Measurements from ENCODE around the gene KCTD10. TPM values are rescaled to one million over a fixed set of nuclear protein-coding genes. Genes with fewer than 3 reads are reported as not detected.
A peak's percentile ranks its signal among the peaks of the same experiment; 100 is the strongest.

KCTD10 gene
- polyA plus RNA-seq, 1 donor (not counting 4 experiments of a cell fraction or from before 2014, with no cell fraction given) = 107 TPM

GRCh38 chr12:109461846-109462756, 15.0 kb downstream of the KCTD10 start:
- Histone ChIP-seq H3K9ac (ENCODE audit: control insufficient read depth, extremely low read depth, insufficient read depth, low read length) (peak overlapping the region; percentile 18), H3K27ac (ENCODE audit: control insufficient read depth, insufficient read depth, low read length) (peak overlapping the region; percentile 63), H3K79me2 (ENCODE audit: control insufficient read depth, insufficient read depth, low read length) (peaks cover 88% of the 10 kb centered on the region), H3K4me1 (ENCODE audit: control insufficient read depth, extremely low read depth, insufficient read depth, low read length) (peaks cover 36% of the 10 kb centered on the region), H4K20me1 (ENCODE audit: control insufficient read depth, extremely low read depth, insufficient read depth, low read length) (peaks cover 33% of the 10 kb centered on the region), H2AFZ (ENCODE audit: control insufficient read depth, low read length) (no peak overlapping the region), H3K36me3 (ENCODE audit: control insufficient read depth in 2 of 2, extremely low read depth in 1 of 2, insufficient read depth in 2 of 2, low read length in 2 of 2) (peaks cover 32 to 37% of the 10 kb centered on the region in 2 experiments), H3K4me3 (ENCODE audit: control insufficient read depth in 2 of 3, extremely low read depth in 1 of 3, insufficient read depth in 2 of 3, low read depth in 1 of 3, low read length in 3 of 3) (peak overlapping the region in 2 of 3 experiments; percentile 25 to 34), H3K9me3 (ENCODE audit: control insufficient read depth, low read depth, low read length) (no peaks in the 10 kb centered on the region), H3K4me2 (ENCODE audit: control insufficient read depth, extremely low read depth, insufficient read depth, low read depth, low read length) (peak overlapping the region; percentile 75), H3K27me3 (ENCODE audit: control insufficient read depth, extremely low read depth, insufficient read depth, low read length) (no peaks in the 10 kb centered on the region), H3K9me1 (ENCODE audit: control insufficient read depth, extremely low read depth, insufficient read depth, low read length) (peaks cover 9% of the 10 kb centered on the region)
- no peak for TF ChIP-seq CTCF (optimal IDR thresholded peaks at IDR 0.05 in 1 of 3, IDR thresholded peaks at IDR 0.05 in 1 of 3, conservative IDR thresholded peaks at IDR 0.05 in 1 of 3; ENCODE audit: extremely low read depth in 1 of 3, insufficient read depth in 2 of 3, low read length in 3 of 3)
- TF ChIP-seq EZH2 (IDR thresholded peaks at IDR 0.05; ENCODE audit: low read length) = no peak
- FAIRE-seq (no peak), DNase-seq (ENCODE audit: low read depth, low spot score) (peak; percentile 35)
- dilution Hi-C loops (cut with MboI; ENCODE audit: extremely low pct_ligation_motif_present, low sequenced_read_pairs) = no loop called here

GRCh38 chr12:109461049-109461845, 15.9 kb downstream of the KCTD10 start:
- Histone ChIP-seq H3K79me2 (ENCODE audit: control insufficient read depth, insufficient read depth, low read length) (peaks cover 82% of the 10 kb centered on the region), H3K4me2 (ENCODE audit: control insufficient read depth, extremely low read depth, insufficient read depth, low read depth, low read length) (peak overlapping the region; percentile 75), H2AFZ (ENCODE audit: control insufficient read depth, low read length) (no peak overlapping the region), H3K4me1 (ENCODE audit: control insufficient read depth, extremely low read depth, insufficient read depth, low read length) (peaks cover 36% of the 10 kb centered on the region), H3K4me3 (ENCODE audit: control insufficient read depth in 2 of 3, extremely low read depth in 1 of 3, insufficient read depth in 2 of 3, low read depth in 1 of 3, low read length in 3 of 3) (no peak overlapping the region), H3K36me3 (ENCODE audit: control insufficient read depth in 2 of 2, extremely low read depth in 1 of 2, insufficient read depth in 2 of 2, low read length in 2 of 2) (peaks cover 35 to 41% of the 10 kb centered on the region in 2 experiments), H3K9me3 (ENCODE audit: control insufficient read depth, low read depth, low read length) (no peaks in the 10 kb centered on the region), H3K9me1 (ENCODE audit: control insufficient read depth, extremely low read depth, insufficient read depth, low read length) (peaks cover 9% of the 10 kb centered on the region), H3K9ac (ENCODE audit: control insufficient read depth, extremely low read depth, insufficient read depth, low read length) (no peak overlapping the region), H3K27ac (ENCODE audit: control insufficient read depth, insufficient read depth, low read length) (peak overlapping the region; percentile 63), H3K27me3 (ENCODE audit: control insufficient read depth, extremely low read depth, insufficient read depth, low read length) (no peaks in the 10 kb centered on the region), H4K20me1 (ENCODE audit: control insufficient read depth, extremely low read depth, insufficient read depth, low read length) (peaks cover 24% of the 10 kb centered on the region)
- dilution Hi-C loops (cut with MboI; ENCODE audit: extremely low pct_ligation_motif_present, low sequenced_read_pairs) = no loop called here
- no peak for DNase-seq (ENCODE audit: low read depth, low spot score)
- no peak for TF ChIP-seq EZH2 (IDR thresholded peaks at IDR 0.05; ENCODE audit: low read length)
- no peak for TF ChIP-seq CTCF (optimal IDR thresholded peaks at IDR 0.05 in 1 of 3, IDR thresholded peaks at IDR 0.05 in 1 of 3, conservative IDR thresholded peaks at IDR 0.05 in 1 of 3; ENCODE audit: extremely low read depth in 1 of 3, insufficient read depth in 2 of 3, low read length in 3 of 3)
- no peak for FAIRE-seq
